ENCODE data around the gene RBM20.

DNA sequence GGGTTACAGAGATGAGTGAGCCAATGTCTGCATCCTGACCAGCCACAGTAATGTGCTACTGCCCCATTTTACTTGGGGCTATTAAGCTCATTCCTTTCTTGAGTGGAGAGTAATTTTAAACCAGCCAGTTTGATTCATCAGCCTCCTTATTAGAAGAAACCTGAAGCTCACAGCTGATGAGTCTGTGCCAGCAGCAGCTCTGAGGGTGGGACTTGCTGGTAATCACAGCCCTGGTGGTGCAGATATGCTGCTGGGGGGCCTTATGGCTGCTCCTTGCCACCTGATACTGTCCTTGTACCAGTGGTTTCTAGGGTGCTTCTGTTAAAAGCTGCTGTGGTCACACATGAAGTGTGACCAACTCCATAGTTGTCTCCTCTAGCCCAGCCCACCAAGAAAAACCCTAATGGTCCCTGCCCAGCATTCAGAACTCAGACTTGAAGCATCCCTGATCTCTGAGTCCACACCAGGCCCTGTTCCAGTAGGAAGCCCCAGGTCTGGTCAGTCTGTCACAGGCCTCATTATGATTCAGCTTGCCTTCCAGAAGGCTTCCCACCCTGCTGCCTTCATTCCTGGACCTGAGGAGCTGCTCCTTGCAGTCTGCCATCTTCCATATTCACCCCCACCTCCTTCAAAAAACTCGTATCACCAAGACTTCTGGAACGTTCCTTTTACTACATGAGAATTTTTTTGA is 28.9 kb upstream of the RBM20 start:
- TF ChIP-seq, protein P1, sequence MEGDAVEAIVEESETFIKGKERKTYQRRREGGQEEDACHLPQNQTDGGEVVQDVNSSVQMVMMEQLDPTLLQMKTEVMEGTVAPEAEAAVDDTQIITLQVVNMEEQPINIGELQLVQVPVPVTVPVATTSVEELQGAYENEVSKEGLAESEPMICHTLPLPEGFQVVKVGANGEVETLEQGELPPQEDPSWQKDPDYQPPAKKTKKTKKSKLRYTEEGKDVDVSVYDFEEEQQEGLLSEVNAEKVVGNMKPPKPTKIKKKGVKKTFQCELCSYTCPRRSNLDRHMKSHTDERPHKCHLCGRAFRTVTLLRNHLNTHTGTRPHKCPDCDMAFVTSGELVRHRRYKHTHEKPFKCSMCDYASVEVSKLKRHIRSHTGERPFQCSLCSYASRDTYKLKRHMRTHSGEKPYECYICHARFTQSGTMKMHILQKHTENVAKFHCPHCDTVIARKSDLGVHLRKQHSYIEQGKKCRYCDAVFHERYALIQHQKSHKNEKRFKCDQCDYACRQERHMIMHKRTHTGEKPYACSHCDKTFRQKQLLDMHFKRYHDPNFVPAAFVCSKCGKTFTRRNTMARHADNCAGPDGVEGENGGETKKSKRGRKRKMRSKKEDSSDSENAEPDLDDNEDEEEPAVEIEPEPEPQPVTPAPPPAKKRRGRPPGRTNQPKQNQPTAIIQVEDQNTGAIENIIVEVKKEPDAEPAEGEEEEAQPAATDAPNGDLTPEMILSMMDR (conservative IDR thresholded peaks at IDR 0.05; ENCODE audit: low read depth, low read length): no peak
- TF ChIP-seq RFX5 (IDR thresholded peaks at IDR 0.05; ENCODE audit: low read depth, low read length) (no peak), POLR2A (IDR thresholded peaks at IDR 0.05; ENCODE audit: low read depth, low read length) (no peak), FOS (IDR thresholded peaks at IDR 0.05; ENCODE audit: low read depth, low read length) (no peak), SMC3 (IDR thresholded peaks at IDR 0.05; ENCODE audit: low read depth, low read length) (no peak), RAD21 (IDR thresholded peaks at IDR 0.05; ENCODE audit: low read length) (no peak), BHLHE40 (IDR thresholded peaks at IDR 0.05; ENCODE audit: low read depth, low read length) (no peak)
